HG03460 (cell line): Measurements from ENCODE around the gene GAPVD1.
"Not testable (repeated sequence)": the region's sequence is repeated elsewhere in the genome, so short reads cannot be mapped to it uniquely, and the experiment has no call there.

ENCODE experiments used
- ATAC-seq: cut with Tn5 transposase; IDR thresholded peaks from one replicate; pipeline ENCODE4 v1.9.1; 2021; ENCODE audit not compliant: unreplicated experiment

GAPVD1 gene

DNA sequence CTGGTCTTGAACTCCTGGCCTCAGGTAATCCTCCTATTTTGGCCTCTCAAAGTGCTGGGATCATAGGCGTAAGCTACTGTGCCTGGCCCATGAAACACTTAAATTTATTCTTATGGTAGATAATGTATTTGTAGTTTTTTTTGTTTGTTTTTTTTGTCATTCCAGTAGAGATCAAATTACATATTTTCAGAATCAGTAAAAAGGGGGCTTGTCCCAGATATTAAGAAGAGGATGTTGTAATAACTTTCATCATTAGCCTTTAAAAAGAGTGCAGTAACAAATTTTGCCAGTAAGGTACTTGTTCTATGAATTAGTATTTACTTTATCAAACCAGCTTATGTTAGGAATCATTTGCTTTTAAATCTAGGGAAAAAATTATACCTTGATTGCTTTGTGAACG, 42.6 kb downstream of the GAPVD1 start:
- ATAC-seq, result no peak

DNA sequence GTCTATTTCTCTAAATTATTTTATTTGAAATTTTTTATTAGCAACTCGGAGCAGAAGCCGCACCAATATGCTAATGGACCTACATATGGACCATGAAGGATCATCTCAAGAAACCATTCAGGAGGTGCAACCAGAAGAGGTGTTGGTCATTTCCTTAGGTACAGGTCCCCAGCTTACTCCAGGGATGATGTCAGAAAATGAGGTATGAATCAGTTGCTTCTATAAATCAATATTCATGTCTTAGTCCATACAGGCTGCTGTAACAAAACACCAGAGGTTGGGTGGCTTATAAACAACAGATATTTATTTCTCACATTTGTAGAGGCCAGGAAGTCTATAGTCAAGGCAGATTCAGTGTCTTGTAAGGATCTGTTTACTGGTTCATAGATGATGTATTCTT, 50.8 kb downstream of the GAPVD1 start:
- ATAC-seq, result no peak

DNA sequence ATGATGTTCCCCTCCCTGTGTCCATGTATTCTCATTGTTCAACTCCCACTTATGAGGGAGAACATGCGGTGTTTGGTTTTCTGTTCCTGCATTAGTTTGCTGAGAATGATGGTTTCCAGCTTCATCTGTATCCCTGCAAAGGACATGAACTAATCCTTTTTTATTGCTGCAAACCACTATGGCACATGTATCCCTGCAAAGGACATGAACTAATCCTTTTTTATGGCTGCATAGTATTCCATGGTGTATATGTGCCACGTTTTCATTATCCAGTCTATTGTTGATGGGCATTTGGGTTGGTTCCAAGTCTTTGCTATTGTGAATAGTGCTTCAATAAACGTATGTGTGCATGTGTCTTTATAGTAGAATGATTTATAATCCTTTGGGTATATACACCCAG, 54.7 kb downstream of the GAPVD1 start:
- not testable (repeated sequence) for ATAC-seq

DNA sequence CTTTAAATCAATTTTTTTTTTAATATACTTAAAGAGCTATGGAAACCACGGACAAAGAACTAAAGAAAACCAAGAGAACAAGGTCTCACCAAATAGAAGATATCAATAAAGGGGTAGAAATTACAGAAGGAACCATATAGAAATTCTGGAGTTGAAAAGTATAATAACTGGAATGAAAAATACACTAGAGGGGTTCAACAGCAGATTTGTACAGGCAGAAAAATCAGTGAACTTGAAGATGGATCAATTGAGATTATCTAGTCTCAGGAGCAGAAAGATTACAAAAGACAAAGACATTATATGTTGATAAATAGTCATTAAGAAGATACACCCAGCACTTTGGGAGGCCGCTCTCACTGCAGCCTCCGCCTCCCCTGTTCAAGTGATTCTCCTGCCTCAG, 56.1 kb downstream of the GAPVD1 start:
- no peak for ATAC-seq

DNA sequence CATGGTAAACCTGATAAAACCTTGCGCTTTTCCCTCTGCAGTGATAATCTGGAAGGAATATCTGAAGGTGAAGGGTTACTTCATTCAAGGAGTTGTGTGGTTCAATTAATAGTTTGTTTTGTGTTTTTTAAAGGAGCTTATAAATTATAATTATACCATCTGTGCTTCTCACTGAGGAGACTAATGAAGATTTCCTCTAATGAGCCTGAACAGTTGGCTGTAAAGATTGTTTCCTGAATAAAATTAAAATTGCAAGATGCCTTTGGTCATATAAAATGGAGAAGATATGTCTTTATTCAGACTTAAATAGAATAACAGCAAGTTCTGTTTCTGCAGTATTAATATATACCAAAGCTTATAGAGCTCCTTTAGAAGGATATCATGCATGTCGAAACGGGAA, 59.9 kb downstream of the GAPVD1 start:
- no peak for ATAC-seq

DNA sequence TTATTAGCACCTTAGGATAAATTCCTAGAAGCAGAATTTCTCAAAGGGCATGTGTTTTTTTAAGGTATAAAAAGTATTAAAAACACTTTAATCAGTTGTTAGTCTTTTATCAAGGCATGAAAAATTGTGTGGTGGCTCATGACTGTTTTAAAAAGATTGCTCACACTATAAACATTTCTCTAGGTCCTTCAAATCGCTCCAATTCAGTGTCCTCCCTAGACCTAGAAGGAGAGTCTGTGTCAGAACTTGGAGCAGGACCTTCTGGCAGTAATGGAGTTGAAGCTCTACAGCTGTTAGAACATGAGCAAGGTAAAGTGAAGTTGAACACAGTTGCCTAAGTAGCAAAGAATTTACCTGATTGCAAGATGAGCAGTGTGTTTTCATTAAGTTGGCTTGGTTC, 62.0 kb downstream of the GAPVD1 start:
- ATAC-seq, result no peak

DNA sequence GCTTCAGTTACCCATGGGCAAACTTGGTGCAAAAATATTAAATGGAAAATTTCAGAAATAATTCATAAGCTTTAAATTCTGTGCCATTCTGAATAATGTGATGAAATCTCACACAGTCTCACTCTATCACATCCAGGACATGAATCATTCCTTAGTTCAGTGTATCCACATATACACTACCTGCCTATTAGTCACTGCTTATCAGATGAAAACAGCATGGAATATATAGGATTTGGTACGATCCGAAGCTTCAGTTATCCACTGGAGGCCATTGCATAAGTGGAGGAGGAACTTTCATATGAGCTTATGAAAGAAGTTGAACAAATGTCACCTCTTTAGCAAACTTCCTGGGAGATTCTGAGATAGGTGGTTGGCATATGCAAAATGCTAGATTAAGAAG, 64.2 kb downstream of the GAPVD1 start:
- ATAC-seq, result no peak

DNA sequence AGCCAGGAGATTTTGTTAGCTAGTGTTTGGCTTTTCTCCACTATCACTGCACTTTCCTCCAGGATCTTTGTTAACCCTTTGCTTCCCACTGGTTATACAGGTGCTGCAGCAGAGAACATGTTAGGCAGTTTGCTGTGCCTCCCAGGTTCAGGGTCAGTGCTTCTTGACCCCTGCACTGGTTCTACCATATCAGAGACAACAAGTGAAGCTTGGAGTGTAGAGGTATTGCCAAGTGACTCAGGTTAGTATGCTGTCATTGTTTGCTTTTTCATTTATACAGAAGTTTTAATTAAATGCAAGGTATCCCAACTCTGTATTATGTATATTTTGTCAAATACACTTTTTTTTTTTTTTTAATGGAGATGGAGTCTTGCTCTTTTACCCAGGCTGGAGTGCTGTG, 68.4 kb downstream of the GAPVD1 start:
- no peak for ATAC-seq

DNA sequence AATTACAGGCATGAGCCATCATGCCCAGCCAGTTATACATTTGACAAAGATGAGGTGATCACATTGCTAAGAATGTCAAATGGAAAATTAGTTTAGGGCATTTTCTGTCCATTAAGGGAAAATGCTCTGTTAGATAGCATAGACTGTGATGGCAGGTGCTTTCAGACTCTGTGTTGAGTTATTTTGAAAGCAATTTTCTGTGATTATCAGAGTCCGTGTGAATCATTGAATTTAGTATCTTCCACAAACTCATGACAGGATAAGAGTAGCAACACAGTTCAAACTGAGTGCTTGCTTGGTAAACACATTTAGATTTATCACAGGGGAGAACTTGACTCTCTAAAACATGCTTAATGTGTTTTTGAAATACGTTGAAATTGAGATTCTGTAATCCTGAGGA, 69.0 kb downstream of the GAPVD1 start:
- no peak for ATAC-seq

DNA sequence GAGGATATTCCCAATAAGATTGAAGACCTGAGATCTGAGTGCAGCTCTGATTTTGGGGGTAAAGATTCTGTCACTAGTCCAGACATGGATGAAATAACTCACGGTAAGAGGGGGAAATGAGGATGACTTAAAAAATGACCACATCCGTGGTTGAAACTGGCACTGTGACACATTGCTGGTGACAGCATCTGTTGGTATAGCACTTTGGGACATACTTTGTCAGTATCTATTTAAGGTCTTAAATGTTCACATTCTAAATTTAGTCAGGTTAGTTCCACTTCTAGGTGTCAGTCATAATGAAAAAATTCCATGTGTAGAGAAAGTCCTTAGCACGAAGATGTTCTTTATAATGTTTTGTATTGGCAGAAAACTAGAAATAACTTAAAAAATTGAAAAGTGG, 70.9 kb downstream of the GAPVD1 start:
- no peak for ATAC-seq

DNA sequence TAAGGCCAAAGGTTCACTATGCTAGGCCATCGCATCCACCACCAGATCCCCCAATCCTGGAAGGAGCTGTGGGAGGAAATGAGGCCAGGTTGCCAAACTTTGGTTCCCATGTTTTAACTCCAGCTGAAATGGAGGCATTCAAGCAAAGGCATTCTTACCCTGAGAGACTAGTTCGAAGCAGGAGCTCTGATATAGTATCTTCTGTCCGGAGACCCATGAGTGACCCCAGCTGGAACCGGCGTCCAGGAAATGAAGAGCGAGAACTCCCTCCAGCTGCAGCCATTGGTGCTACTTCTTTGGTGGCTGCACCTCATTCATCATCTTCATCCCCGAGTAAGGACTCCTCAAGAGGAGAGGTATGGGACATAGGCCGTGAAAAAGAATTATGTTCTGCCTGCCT, 75.6 kb downstream of the GAPVD1 start:
- ATAC-seq, result no peak

DNA sequence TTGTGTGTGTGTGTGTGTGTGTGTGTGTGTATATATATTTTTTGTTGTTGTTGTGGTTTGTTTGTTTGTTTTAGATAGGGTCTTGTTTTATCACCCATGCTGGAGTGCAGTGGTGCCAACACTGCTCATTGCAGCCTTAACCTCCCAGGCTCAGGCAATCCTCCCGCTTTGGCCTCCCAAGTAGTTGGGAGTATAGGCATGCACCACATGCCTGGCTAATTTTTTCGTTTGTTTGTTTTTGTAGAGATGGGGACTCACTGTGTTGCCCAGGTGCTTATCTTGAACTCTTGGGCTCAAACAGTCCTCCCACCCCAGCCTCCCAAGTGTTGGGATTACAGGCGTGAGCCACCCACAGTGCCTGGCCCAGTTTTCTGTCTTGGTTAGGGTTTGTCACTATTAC, 77.3 kb downstream of the GAPVD1 start:
- ATAC-seq, result no peak

DNA sequence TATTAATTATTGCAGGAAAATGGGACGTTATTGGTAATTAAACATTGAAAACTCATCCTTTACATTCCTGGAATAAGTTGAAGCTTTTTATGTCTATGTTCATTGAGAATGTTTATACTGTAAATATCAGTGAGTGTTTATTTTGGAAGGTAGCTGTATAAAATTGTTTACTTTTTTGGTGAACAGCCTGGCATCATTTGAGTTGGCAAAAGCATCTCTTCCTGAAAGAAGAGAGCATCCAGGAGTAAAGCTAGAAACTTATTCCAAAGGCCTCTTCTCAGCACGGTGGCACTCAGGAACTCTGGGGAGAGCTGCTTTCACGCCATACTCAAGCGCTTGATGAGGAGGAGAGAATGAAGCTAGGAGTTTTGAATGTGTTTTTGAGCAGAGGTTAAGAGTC, 79.9 kb downstream of the GAPVD1 start:
- no peak for ATAC-seq

DNA sequence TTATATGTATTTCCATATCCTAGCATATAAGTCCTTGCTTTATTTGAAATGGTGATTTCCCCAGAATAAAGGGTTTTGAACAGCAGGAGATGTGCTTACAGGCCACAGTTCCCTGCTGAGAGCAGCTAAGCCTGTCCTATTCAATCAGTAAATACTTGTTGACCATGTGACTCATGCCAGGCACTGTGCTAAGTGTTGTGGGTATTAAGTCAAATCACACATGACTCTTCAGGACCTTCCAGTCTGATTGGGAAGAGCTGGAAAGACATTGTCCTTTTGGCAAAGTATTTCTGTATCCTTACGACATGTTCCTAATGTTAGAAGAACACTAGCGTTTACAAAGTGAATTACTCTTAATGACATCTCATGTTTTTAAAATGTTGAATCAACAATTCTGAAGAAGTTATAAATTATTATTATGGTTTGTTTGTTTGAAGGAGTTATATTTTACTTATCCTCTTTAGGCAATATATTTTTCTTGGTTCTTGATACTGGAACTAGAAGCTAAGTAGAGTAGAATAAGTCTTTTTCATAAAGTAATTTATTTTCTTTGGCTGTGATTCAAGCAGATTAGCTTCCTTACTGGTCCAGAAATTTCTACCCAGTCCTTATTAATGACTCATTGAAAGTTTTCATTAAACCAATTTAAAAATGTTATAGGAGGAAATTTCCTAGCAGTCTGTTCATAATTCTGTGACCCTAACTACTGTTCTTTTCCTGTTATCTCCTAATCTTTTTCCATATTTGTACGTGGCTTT, 82.1 kb downstream of the GAPVD1 start:
- ATAC-seq, result no peak

DNA sequence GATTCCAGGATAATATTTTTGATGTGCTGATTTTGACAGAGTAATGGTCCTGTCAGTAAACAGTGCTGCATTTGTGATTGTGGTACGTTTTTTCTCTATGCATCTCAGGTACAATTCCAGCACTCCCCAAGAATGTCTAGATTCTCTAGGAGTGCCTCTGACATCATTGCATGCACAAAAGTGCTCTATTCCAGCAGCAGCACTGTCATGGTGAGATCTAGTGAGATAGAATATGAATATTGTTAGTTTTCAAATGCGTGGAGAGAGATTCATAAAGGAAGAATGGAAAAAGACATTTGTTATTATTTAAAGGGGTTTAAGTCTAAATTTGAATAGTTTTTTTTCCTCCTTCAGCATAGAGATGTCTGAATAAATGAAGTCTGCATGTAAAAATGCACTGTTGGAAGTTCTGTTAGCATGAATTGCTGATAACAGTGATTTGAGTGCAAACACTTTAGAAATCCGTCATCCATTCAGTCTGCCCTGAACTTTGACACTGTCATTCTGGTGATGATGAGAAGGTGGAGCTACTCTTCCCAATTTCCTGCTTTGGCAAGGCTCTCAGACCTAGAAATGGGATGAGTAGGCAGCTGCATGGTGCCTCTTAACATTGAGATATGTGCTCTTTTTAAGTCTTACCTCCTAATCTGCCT, 84.6 kb downstream of the GAPVD1 start:
- ATAC-seq, result no peak

DNA sequence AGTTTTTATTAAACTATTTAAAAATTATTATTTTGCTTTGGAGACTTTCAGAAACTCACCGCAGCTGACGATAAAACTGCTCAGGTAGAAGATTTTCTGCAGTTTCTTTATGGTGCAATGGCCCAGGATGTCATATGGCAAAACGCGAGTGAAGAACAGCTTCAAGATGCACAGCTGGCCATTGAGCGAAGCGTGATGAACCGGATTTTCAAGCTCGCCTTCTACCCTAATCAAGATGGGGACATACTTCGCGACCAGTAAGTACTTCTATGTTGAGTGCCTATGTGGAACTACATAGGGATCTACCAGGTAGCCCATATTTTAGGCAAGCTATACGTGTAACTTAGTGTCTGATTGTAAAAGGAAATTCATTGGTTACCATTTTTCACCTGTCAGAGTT, 94.0 kb downstream of the GAPVD1 start:
- no peak for ATAC-seq

DNA sequence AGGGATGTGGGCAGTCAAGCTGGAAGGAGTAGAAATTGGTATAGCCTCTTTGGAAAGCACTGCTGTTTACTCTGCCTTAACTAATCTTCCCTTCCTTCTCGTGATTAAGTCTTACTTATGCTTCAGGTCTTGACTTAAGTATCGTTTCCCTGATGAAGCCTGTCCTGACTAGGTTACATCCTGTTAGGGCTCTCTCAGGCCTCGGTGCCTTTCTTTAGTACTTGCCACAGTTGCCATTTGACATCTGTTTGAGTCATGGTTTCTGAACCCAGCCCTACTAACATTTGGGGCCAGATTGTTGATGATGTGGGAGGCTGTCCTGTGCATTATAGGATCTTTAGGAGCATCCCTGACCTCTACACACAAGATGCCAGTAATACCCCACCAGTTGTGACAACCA, 94.4 kb downstream of the GAPVD1 start:
- ATAC-seq, result no peak

DNA sequence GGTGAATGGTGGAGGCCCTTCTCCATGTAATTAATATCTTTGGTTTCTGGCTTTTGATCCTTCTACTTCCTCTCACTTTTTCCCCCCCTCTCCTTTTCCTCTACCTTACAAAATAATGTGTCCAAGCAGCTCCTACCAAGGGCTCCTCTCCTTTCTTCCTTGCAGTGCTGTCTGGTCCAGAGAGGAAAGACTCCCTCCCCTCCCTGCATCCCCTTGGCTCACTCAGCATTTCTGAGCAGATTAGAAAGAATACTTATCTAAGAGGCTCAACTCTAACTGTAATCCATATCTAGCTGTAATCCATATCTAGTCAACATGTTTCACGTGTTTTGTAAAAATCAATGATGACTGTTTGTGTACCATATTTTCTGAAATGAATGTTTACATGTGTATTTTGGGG, 97.4 kb downstream of the GAPVD1 start:
- ATAC-seq, result no peak

DNA sequence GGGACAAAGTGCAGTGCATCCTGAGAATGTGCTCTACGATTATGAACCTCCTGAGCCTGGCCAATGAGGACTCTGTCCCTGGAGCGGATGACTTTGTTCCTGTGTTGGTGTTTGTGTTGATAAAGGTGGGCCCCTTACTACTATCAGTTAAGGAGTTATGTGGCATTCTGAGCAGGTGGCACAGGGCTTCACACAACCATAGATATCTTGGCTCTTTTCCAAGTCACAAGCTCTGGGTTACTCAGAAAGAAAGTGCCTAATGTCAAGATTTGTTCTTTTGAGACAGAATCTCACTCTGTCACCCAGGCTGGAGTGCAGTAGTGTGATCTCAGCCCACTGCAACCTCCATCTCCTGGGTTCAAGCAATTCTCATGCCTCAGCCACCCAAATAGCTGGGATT, 99.0 kb downstream of the GAPVD1 start:
- no peak for ATAC-seq

DNA sequence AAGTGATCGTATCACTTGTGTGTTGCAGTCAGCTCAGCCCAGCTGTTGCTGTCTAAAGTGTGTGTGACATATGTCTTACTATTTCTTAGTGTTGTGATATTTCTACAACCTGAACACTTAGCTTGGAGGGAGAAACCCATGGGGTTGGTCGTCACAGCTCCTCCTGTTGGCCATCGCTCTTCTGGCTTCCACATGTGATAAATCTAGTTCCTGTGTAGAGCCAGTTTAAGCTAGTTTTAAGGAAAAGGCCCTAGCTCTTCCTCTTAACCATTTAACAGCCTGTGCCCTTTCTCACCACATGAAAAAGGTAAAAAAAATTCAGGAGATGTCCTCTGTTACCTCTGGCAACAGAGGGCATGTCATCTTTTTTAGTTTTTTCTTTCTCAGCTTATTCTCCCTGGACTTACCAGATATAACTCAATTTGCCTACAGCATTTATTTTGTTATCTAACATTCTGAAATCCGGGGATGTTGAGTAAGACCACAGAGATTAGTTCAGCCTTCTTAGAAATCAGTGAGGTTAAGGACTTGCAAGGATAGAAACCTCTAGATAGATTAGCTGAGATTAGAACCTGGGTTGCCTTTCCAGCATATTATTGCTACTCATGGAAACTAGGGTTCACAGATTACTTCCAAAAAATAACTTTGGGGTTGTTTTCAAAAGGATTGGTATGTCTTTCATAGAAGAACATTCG, 100.4 kb downstream of the GAPVD1 start:
- ATAC-seq, result no peak

DNA sequence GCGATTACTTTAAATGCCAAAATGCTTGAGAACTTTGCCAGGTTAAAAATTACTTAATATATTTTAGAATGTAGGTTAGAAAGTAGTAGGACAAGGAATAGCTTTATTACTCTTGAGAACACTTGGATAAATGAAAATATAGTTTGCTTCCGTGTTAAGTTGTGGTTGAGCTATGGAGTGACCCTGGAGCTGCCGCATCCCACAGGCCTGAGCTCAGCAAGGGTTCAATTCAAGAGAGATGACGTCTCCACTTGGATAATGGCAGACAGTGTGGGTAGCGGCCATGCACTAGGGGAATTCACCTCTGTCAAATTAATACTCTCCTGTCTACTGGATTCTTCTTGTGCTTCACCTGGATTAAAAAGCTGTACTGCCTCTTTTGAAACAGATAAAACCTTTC, 105.0 kb downstream of the GAPVD1 start:
- no peak for ATAC-seq

DNA sequence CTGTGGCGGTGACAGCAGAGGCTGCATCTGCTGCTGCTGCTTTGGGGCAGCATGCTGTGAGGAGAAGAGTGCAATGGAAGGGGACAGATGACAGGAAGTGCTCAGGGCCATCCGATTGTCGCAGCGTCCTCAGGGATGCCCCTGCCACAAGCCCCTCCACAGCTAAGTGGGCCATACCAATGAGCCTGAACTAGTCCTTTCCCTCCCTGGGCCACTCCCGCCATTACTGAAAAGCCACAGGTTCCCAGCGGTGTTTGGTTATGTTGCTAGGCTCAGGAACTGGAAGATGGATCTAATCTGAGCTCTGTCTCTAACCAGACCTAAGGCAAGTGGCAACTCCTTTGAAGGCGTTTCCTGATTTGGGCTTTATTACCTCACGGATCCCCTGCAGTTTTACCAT, 109.2 kb downstream of the GAPVD1 start:
- no peak for ATAC-seq
